Chondrocyte (in vitro differentiated cells): ENCODE data around the gene DNAH9. TPM values are rescaled to one million over a fixed set of nuclear protein-coding genes. Genes with fewer than 3 reads are reported as not detected.

Experiments used
- DNase-seq: peaks from one replicate; pipeline ENCODE4 v3.0.0; 2021; ENCODE audit warnings: mixed read lengths, low spot score
- H3K27ac Mint-ChIP-seq: one replicate; pipeline ENCODE4 v1.8.0; 2021; ENCODE audit warnings: mild to moderate bottlenecking, moderate library complexity, mixed read lengths; ENCODE audit not compliant: unreplicated experiment
- H3K27me3 Mint-ChIP-seq: 2 replicates; pipeline ENCODE4 v1.8.0; 2021; ENCODE audit warnings: low read depth, mixed read lengths
- H3K36me3 Mint-ChIP-seq: 2 replicates; pipeline ENCODE4 v1.8.0; 2021; ENCODE audit warnings: low read depth, mixed read lengths
- H3K4me1 Mint-ChIP-seq: 2 replicates; pipeline ENCODE4 v1.8.0; 2021; ENCODE audit warnings: low read depth, mild to moderate bottlenecking, mixed read lengths
- H3K4me3 Mint-ChIP-seq: one replicate; pipeline ENCODE4 v1.8.0; 2021; ENCODE audit warnings: mild to moderate bottlenecking, moderate library complexity, mixed read lengths; ENCODE audit not compliant: unreplicated experiment
- H3K9me3 Mint-ChIP-seq: 2 replicates; pipeline ENCODE4 v1.8.0; 2021; ENCODE audit warnings: low read depth, mixed read lengths
- CTCF ChIP-seq: fragments of 200-600 bp; sonication (generic); IDR thresholded peaks from 2 replicates; pipeline ENCODE4 v1.5.0; 2021; ENCODE audit warnings: antibody characterized with exemption, mild to moderate bottlenecking, moderate library complexity
- total RNA-seq: library from RNA; stranded (reverse); gene quantifications from 3 replicates; pipeline ENCODE4 v1.2.1, GENCODE V29; 2021

DNAH9 gene
- total RNA-seq, 1 donor from 2014 or later = 0.37 TPM

DNA sequence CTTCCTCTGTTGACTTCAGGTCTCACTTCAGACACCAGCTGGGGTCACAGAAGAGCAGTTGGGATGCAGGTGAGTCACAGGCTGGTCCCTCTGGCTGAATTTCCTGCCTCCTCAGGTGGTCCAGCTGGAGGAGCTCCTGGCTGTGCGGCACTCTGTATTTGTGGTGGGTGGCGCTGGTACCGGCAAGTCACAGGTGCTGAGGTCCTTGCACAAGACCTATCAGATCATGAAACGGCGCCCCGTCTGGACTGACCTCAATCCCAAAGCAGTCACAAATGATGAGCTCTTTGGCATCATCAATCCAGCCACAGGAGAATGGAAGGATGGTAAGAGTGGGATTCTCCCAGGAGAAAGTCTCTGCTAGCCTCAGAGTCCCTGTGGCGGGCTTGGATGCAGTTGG is 149.2 kb downstream of the DNAH9 start:
- DNase-seq = no peak
- no peak for TF ChIP-seq CTCF
- H3K4me3 Mint-ChIP-seq = no peak overlapping the region
- no peak overlapping the region for H3K27ac Mint-ChIP-seq
- H3K9me3 Mint-ChIP-seq = peaks cover 22% of the 10 kb centered on the region
- H3K36me3 Mint-ChIP-seq = no peaks in the 10 kb centered on the region
- H3K27me3 Mint-ChIP-seq = no peaks in the 10 kb centered on the region
- no peaks in the 10 kb centered on the region for H3K4me1 Mint-ChIP-seq

DNA sequence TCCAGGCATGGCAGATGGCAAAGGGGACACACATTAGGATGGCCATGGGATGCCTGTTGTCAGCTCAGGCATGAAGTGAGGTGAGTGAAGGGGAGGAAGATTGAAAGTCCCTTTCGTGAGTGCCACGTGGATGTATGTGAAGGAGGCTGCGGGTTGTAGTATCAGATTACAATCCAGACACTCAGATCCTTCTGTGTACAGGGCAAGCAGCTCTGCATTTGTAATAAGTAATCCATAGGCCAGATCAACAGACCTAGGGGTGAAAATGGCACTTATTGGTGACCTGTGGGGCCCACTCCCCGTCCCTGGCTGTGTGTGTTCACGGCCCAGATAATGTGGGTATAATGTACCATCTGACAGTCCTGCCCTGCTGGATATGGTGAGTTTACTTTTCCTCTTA is 159.5 kb downstream of the DNAH9 start:
- Mint-ChIP-seq H3K27ac (no peak overlapping the region), H3K9me3 (peaks cover 13% of the 10 kb centered on the region)
- no peak for TF ChIP-seq CTCF

DNA sequence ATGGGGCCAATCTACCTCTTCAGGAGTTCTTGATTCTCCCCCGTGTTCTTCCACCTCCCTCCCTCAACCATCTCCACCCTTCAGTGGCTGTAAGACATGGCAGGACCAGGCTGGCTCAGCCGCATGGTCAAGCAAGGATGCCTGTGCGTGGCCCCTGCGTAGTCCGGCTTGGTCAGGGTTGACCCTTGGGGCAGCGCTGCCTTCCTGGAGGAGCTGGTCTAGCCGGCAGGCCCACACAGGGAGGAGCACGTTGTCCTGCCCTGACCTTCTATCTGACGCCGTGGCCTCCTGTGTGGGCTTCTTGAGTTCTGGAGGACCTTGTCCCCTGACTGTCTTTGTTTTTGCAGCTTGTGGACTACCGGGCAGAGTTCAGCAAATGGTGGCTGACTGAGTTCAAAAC is 169.8 kb downstream of the DNAH9 start:
- DNase-seq = no peak
- Mint-ChIP-seq H3K27ac (no peak overlapping the region), H3K9me3 (no peaks in the 10 kb centered on the region), H3K4me1 (no peaks in the 10 kb centered on the region), H3K27me3 (peaks cover 5% of the 10 kb centered on the region), H3K4me3 (no peak overlapping the region), H3K36me3 (no peaks in the 10 kb centered on the region)
- no peak for TF ChIP-seq CTCF

More for the DNA sequence above, 159.5 kb downstream of the DNAH9 start:
- no peak for DNase-seq
- Mint-ChIP-seq H3K36me3 (no peaks in the 10 kb centered on the region), H3K4me1 (no peaks in the 10 kb centered on the region), H3K4me3 (no peak overlapping the region), H3K27me3 (no peaks in the 10 kb centered on the region)

GRCh38 chr17:11768981-11769380 is 170.7 kb downstream of the DNAH9 start:
- no peak overlapping the region for H3K27ac Mint-ChIP-seq
- no peaks in the 10 kb centered on the region for H3K36me3 Mint-ChIP-seq
- no peaks in the 10 kb centered on the region for H3K4me1 Mint-ChIP-seq
- TF ChIP-seq CTCF = no peak
- H3K27me3 Mint-ChIP-seq = peaks cover 5% of the 10 kb centered on the region
- no peak for DNase-seq
- no peaks in the 10 kb centered on the region for H3K9me3 Mint-ChIP-seq
- no peak overlapping the region for H3K4me3 Mint-ChIP-seq

- H3K27ac Mint-ChIP-seq = no peak overlapping the region
- H3K9me3 Mint-ChIP-seq = no peaks in the 10 kb centered on the region
- no peaks in the 10 kb centered on the region for H3K27me3 Mint-ChIP-seq
- H3K4me3 Mint-ChIP-seq = no peak overlapping the region
- H3K36me3 Mint-ChIP-seq = no peaks in the 10 kb centered on the region
- peaks cover 6% of the 10 kb centered on the region for H3K4me1 Mint-ChIP-seq
- TF ChIP-seq CTCF = no peak
- no peak for DNase-seq
Measured at GRCh38 chr17:11772031-11772430, 173.8 kb downstream of the DNAH9 start.
